SK-N-MC (cell line): ENCODE measurements around the gene LRRC61.

Experiments used
- EZH2 ChIP-seq: fragments of 200-600 bp; sonication (generic); IDR thresholded peaks from one replicate; pipeline ENCODE4 v1.6.1; 2017; ENCODE audit warnings: antibody characterized with exemption
- POLR2AphosphoS5 ChIP-seq: IDR thresholded peaks from 2 replicates; pipeline ENCODE4 v1.6.1; 2012; ENCODE audit warnings: mild to moderate bottlenecking, low read depth, low read length, borderline replicate concordance

GRCh38 chr7:150337659-150338081 lies 14.5 kb downstream of the LRRC61 start:
- TF ChIP-seq POLR2AphosphoS5 (no peak), EZH2 (no peak)
